GM19240 (cell line): Measurements from ENCODE around the gene MCTP2.
"Not testable (repeated sequence)": the region's sequence is repeated elsewhere in the genome, so short reads cannot be mapped to it uniquely, and the experiment has no call there.

Experiments used
- DNase-seq: peaks from one replicate; pipeline ENCODE4 v3.0.0; 2011; ENCODE audit warnings: low spot score; ENCODE audit not compliant: insufficient read length

Gene MCTP2

GRCh38 chr15:94235646-94236045 is 4.3 kb downstream of the MCTP2 start:
- DNase-seq: no peak

GRCh38 chr15:94236608-94237007 is 5.2 kb downstream of the MCTP2 start:
- DNase-seq: no peak

- DNase-seq: no peak
Observed at GRCh38 chr15:94237903-94238302, 6.5 kb downstream of the MCTP2 start.

- no peak for DNase-seq
Observed at GRCh38 chr15:94238539-94239118, 7.3 kb downstream of the MCTP2 start.

- no peak for DNase-seq
Observed at GRCh38 chr15:94239474-94239873, 8.1 kb downstream of the MCTP2 start.

GRCh38 chr15:94240480-94240879 is 9.1 kb downstream of the MCTP2 start:
- no peak for DNase-seq

- DNase-seq: no peak
Observed at GRCh38 chr15:94242257-94242656, 10.9 kb downstream of the MCTP2 start.

- DNase-seq: not testable (repeated sequence)
Observed at GRCh38 chr15:94243003-94243402, 11.6 kb downstream of the MCTP2 start.

GRCh38 chr15:94243418-94243817 is 12.1 kb downstream of the MCTP2 start:
- no peak for DNase-seq

GRCh38 chr15:94246016-94246415 is 14.7 kb downstream of the MCTP2 start:
- DNase-seq: no peak

- DNase-seq: no peak
Observed at GRCh38 chr15:94247789-94248638, 16.7 kb downstream of the MCTP2 start.

- DNase-seq: no peak
Observed at GRCh38 chr15:94250801-94251200, 19.4 kb downstream of the MCTP2 start.

- DNase-seq: no peak
Observed at GRCh38 chr15:94252223-94252766, 20.9 kb downstream of the MCTP2 start.

GRCh38 chr15:94252906-94253491 is 21.6 kb downstream of the MCTP2 start:
- DNase-seq: no peak

GRCh38 chr15:94253742-94254141 is 22.4 kb downstream of the MCTP2 start:
- no peak for DNase-seq

GRCh38 chr15:94255540-94255939 is 24.2 kb downstream of the MCTP2 start:
- no peak for DNase-seq

- DNase-seq: no peak
Observed at GRCh38 chr15:94256511-94256910, 25.1 kb downstream of the MCTP2 start.

- not testable (repeated sequence) for DNase-seq
Observed at GRCh38 chr15:94257776-94258175, 26.4 kb downstream of the MCTP2 start.

- DNase-seq: no peak
Observed at GRCh38 chr15:94258246-94258645, 26.9 kb downstream of the MCTP2 start.

- no peak for DNase-seq
Observed at GRCh38 chr15:94259121-94259751, 27.9 kb downstream of the MCTP2 start.

GRCh38 chr15:94259863-94260262 is 28.5 kb downstream of the MCTP2 start:
- no peak for DNase-seq

- no peak for DNase-seq
Observed at GRCh38 chr15:94262201-94262600, 30.8 kb downstream of the MCTP2 start.
